ENCODE data around the gene NDRG3.

DNA sequence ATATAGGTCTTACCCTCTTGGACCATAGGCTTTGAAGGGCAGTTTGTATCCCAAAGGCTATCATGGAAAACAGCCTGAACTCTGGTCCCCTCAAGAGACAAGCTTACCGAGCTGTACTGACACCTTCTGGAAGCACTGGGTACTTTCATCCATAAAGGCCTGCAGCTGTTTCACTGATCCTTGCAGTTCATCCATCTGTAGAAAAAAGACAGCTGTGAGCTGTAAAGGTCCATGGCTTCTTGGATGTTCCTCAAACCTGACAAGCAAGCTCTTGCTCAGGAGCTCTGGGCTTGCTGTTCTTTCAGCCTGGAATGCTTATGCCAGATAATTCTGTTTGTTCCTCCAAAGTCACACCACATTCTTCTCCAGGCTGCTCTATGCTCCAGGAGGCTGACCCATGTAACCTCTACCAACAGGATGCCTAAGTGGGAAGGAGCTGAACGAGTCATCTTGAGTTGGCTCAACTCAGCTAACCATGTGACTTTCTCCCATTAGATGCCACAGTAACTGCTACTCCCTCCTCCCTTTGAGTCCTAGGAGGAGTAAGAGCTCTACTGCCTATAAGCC lies 8.8 kb upstream of the NDRG3 start:
- TF ChIP-seq, protein P1, sequence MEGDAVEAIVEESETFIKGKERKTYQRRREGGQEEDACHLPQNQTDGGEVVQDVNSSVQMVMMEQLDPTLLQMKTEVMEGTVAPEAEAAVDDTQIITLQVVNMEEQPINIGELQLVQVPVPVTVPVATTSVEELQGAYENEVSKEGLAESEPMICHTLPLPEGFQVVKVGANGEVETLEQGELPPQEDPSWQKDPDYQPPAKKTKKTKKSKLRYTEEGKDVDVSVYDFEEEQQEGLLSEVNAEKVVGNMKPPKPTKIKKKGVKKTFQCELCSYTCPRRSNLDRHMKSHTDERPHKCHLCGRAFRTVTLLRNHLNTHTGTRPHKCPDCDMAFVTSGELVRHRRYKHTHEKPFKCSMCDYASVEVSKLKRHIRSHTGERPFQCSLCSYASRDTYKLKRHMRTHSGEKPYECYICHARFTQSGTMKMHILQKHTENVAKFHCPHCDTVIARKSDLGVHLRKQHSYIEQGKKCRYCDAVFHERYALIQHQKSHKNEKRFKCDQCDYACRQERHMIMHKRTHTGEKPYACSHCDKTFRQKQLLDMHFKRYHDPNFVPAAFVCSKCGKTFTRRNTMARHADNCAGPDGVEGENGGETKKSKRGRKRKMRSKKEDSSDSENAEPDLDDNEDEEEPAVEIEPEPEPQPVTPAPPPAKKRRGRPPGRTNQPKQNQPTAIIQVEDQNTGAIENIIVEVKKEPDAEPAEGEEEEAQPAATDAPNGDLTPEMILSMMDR (IDR thresholded peaks at IDR 0.05): peak; percentile 68
- TF ChIP-seq, protein P2, sequence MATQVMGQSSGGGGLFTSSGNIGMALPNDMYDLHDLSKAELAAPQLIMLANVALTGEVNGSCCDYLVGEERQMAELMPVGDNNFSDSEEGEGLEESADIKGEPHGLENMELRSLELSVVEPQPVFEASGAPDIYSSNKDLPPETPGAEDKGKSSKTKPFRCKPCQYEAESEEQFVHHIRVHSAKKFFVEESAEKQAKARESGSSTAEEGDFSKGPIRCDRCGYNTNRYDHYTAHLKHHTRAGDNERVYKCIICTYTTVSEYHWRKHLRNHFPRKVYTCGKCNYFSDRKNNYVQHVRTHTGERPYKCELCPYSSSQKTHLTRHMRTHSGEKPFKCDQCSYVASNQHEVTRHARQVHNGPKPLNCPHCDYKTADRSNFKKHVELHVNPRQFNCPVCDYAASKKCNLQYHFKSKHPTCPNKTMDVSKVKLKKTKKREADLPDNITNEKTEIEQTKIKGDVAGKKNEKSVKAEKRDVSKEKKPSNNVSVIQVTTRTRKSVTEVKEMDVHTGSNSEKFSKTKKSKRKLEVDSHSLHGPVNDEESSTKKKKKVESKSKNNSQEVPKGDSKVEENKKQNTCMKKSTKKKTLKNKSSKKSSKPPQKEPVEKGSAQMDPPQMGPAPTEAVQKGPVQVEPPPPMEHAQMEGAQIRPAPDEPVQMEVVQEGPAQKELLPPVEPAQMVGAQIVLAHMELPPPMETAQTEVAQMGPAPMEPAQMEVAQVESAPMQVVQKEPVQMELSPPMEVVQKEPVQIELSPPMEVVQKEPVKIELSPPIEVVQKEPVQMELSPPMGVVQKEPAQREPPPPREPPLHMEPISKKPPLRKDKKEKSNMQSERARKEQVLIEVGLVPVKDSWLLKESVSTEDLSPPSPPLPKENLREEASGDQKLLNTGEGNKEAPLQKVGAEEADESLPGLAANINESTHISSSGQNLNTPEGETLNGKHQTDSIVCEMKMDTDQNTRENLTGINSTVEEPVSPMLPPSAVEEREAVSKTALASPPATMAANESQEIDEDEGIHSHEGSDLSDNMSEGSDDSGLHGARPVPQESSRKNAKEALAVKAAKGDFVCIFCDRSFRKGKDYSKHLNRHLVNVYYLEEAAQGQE (IDR thresholded peaks at IDR 0.05): no peak
- TF ChIP-seq POLR2A (IDR thresholded peaks at IDR 0.05; ENCODE audit: low read length) (no peak), EP300 (IDR thresholded peaks at IDR 0.05) (no peak), CEBPB (IDR thresholded peaks at IDR 0.05) (no peak), JUN (IDR thresholded peaks at IDR 0.05) (no peak), RNF2 (IDR thresholded peaks at IDR 0.05; ENCODE audit: borderline replicate concordance, low read depth) (no peak), MAZ (IDR thresholded peaks at IDR 0.05; ENCODE audit: borderline replicate concordance, low read depth, low read length) (no peak)

Data from A549 (cell line).